ENCODE results near the gene ATXN10. TPM values are rescaled to one million over a fixed set of nuclear protein-coding genes. Genes with fewer than 3 reads are reported as not detected.

Gene ATXN10
- total and polyA plus RNA-seq, 10 of the 15 experiments (the other 5 are each of a cell fraction or from before 2014, with no cell fraction given), result 29.2 to 249 (median 146) TPM

DNA sequence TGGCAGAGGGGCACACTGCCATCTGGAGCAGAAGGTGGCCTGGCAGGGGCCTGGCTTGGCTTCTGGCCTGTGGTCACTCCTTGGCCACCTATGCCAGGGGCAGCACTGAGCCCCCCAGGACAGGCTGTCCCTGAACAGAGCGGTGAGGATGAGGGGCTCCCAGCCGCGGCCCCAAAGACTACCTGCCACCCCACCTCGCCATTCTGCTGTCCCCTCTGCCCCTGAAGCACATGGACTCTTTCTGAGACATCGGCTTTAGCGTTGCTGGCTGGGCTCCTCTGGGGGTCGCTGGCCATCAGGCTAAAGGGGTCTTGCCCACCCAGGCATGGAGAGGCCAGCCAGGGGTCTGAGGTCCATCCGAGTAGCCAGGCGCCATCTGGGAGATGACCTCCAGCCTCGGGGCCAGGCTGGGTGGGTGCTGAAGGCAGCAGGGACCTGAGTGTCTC is 217.5 kb downstream of the ATXN10 start (continued):
- TF ChIP-seq PRDM15 (CRISPR knock-in tag; IDR thresholded peaks at IDR 0.05) (no peak), MTA3 (IDR thresholded peaks at IDR 0.05; ENCODE audit: borderline replicate concordance, low read length) (no peak), EGR1 (IDR thresholded peaks at IDR 0.05; ENCODE audit: borderline replicate concordance in 1 of 2, low read depth in 2 of 2, low read length in 2 of 2) (no peak)

GRCh38 chr22:45889539-45890350 is 218.1 kb downstream of the ATXN10 start:
- Histone ChIP-seq H3K79me2 (ENCODE audit: control insufficient read depth, insufficient read depth, low read length) (no peaks in the 10 kb centered on the region), H3K4me3 (no peak overlapping the region), H3K9ac (ENCODE audit: control insufficient read depth, insufficient read depth, low read length) (no peak overlapping the region), H3K4me2 (ENCODE audit: control insufficient read depth, insufficient read depth) (no peak overlapping the region), H3K9me3 (replicated peaks; ENCODE audit: control insufficient read depth, insufficient read depth, low read length) (no peaks in the 10 kb centered on the region), H3K4me1 (ENCODE audit: control insufficient read depth, insufficient read depth, low read length) (no peaks in the 10 kb centered on the region), H2AFZ (ENCODE audit: control insufficient read depth, low read depth, low read length) (no peak overlapping the region), H3K27ac (ENCODE audit: control insufficient read depth, insufficient read depth) (no peak overlapping the region), H3K27me3 (replicated peaks in 1 of 2; ENCODE audit: control insufficient read depth in 2 of 2, insufficient read depth in 2 of 2, low read length in 1 of 2) (no peaks in the 10 kb centered on the region), H4K20me1 (ENCODE audit: control insufficient read depth, insufficient read depth) (no peaks in the 10 kb centered on the region), H3K36me3 (ENCODE audit: control insufficient read depth in 2 of 2, insufficient read depth in 2 of 2, low read length in 1 of 2) (no peaks in the 10 kb centered on the region)
- ChIA-PET SMC1A (ENCODE audit: uncharacterized antibody, unreplicated experiment) (no interaction called here), RAD21 (ENCODE audit: unreplicated experiment) (no interaction called here), CTCF (no interaction called here), POLR2A (no interaction called here)
- TF ChIP-seq RAD21 (IDR thresholded peaks at IDR 0.05; ENCODE audit: insufficient read depth, low read depth, low read length) (no peak), NKRF (conservative IDR thresholded peaks at IDR 0.05) (no peak), CBFB (IDR thresholded peaks at IDR 0.05; ENCODE audit: low read depth) (no peak), ESRRA (IDR thresholded peaks at IDR 0.05; ENCODE audit: low read length) (no peak)
- TF ChIP-seq, protein P1, sequence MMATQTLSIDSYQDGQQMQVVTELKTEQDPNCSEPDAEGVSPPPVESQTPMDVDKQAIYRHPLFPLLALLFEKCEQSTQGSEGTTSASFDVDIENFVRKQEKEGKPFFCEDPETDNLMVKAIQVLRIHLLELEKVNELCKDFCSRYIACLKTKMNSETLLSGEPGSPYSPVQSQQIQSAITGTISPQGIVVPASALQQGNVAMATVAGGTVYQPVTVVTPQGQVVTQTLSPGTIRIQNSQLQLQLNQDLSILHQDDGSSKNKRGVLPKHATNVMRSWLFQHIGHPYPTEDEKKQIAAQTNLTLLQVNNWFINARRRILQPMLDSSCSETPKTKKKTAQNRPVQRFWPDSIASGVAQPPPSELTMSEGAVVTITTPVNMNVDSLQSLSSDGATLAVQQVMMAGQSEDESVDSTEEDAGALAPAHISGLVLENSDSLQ (IDR thresholded peaks at IDR 0.05), result no peak
- FAIRE-seq (no peak), DNase-seq (ENCODE audit: low read depth, low spot score) (no peak), ATAC-seq (no peak)
- no TSS peak for BruUV-seq (replicated peaks)
- 44% methylated on average over 45 of the region's 56 CpGs for WGBS (ENCODE audit: insufficient coverage, insufficient replicate concordance, low lambda C conversion rate, missing lambda C conversion rate)
- intact Hi-C loops (cut with micrococcal nuclease; ENCODE audit: unreplicated experiment), result no loop called here
- in situ Hi-C loops (cut with MboI), result no loop called here

Data from GM12878 (cell line).